NCI-H2171 (cell line): ENCODE measurements around the gene TBX19.

ENCODE experiments used
- DNase-seq: peaks from one replicate; lab custom pipeline; 2025; lab: John Stamatoyannopoulos, UW

TBX19 gene

GRCh38 chr1:168360151-168361021, 79.7 kb downstream of the TBX19 start:
- DNase-seq: no peak

GRCh38 chr1:168361252-168361651, 80.6 kb downstream of the TBX19 start:
- DNase-seq: no peak

- DNase-seq: no peak
These were observed 82.3 kb downstream of the TBX19 start for GRCh38 chr1:168362991-168363390.
